ENCODE measurements around the gene GID8. TPM values are rescaled to one million over a fixed set of nuclear protein-coding genes. Genes with fewer than 3 reads are reported as not detected.

The GID8 gene
- total and polyA plus RNA-seq, 2 of the 13 experiments (the other 11 are each of a cell fraction or from before 2014, with no cell fraction given): 39.6 to 59.8 TPM

GRCh38 chr20:62900052-62900691 is 37.8 kb upstream of the GID8 start (continued):
- peak; percentile 91 for TF ChIP-seq CSRNP1 (CRISPR knock-in tag; IDR thresholded peaks at IDR 0.05)
- no peak for TF ChIP-seq ZNF720 (CRISPR knock-in tag; IDR thresholded peaks at IDR 0.05)
- TF ChIP-seq BATF2 (CRISPR knock-in tag; IDR thresholded peaks at IDR 0.05): peak; percentile 85
- peak in 1 of 2 experiments; percentile 46; a peak in 1 of 4 replicates for TF ChIP-seq ATF4 (CRISPR knock-in tag; IDR thresholded peaks at IDR 0.05)

GRCh38 chr20:62900692-62901584 is 37.0 kb upstream of the GID8 start:
- ChIA-PET CTCF (ENCODE audit: low intra/inter-chr PET ratio, low total read pairs) (interaction anchor here (1.3 to 3.1 kb wide), 7 partner anchors 20 to 108 kb away, joined by 3 to 30 read pairs (median 6); partner anchors contain the start of gene DIDO1), POLR2A (interaction anchor here (0.6 to 3.5 kb wide), 12 partner anchors 15 to 78 kb away, joined by 3 to 18 read pairs (median 3); partner anchors contain the start of genes SLC17A9 and TCFL5)
- H3K36me3 ChIP-seq (replicated peaks in 1 of 2; ENCODE audit: control insufficient read depth in 1 of 2, insufficient read depth in 2 of 2, low read length in 2 of 2): peaks cover 20 to 50% of the 10 kb centered on the region in 2 experiments; a peak in 4 of 5 replicates
- H2AFZ ChIP-seq (ENCODE audit: low read length): no peak overlapping the region
- no peaks in the 10 kb centered on the region for H3K9me3 ChIP-seq (ENCODE audit: low read length)
- peak; percentile 28 for FAIRE-seq
- H3K27me3 ChIP-seq (ENCODE audit: control insufficient read depth in 1 of 2, insufficient read depth in 2 of 2, low read length in 2 of 2): no peaks in the 10 kb centered on the region
- peaks cover 2% of the 10 kb centered on the region for H3K79me2 ChIP-seq (ENCODE audit: insufficient read depth, low read length)
- BruUV-seq (replicated peaks): no TSS peak
- peaks cover 11% of the 10 kb centered on the region for H4K20me1 ChIP-seq (ENCODE audit: insufficient read depth, low read length)
- peak overlapping the region; percentile 23 for H3K27ac ChIP-seq (ENCODE audit: extremely low read length, insufficient read depth, low read length)
- peak; percentile 70 for DNase-seq (ENCODE audit: low spot score)
- peak; percentile 40 for ATAC-seq
- no peak overlapping the region for H3K4me3 ChIP-seq (replicated peaks in 1 of 3; ENCODE audit: insufficient read depth in 1 of 3, low read depth in 2 of 3, low read length in 3 of 3)
- peaks cover 32% of the 10 kb centered on the region for H3K4me1 ChIP-seq (ENCODE audit: insufficient read depth, low read length)
- 0 out of 2 replicates have a peak overlapping the region, but pooled peaks have one; percentile 4 for H3K4me2 ChIP-seq (ENCODE audit: low read depth, low read length)
- intact Hi-C loops (cut with micrococcal nuclease; ENCODE audit: unreplicated experiment) (loop anchor here (1.0 to 5.0 kb wide), 6 partner anchors 20 to 108 kb away; partner anchors contain the start of genes GID8 and SLC17A9), in situ Hi-C loops (cut with HindIII; ENCODE audit: extremely low pct_ligation_motif_present, low pct_unique_long_range_greater_than_20kb) (no loop called here)
- H3K9ac ChIP-seq (ENCODE audit: insufficient read depth, low read depth, low read length): no peak overlapping the region
- WGBS (ENCODE audit: low lambda C conversion rate): 72% methylated on average over 20 of the region's 20 CpGs
- 0 out of 2 replicates have a peak, but pooled peaks have one; percentile 1 for TF ChIP-seq ZNF777 (CRISPR knock-in tag; IDR thresholded peaks at IDR 0.05)
- TF ChIP-seq ZNF800 (CRISPR knock-in tag; IDR thresholded peaks at IDR 0.05): peak; percentile 13; the same call in 1 of the 2 replicates
- TF ChIP-seq E2F5 (CRISPR knock-in tag; conservative IDR thresholded peaks at IDR 0.05): peak; percentile 30; the same call in 1 of the 2 replicates
- TF ChIP-seq HMGXB4 (CRISPR knock-in tag; IDR thresholded peaks at IDR 0.05; ENCODE audit: borderline replicate concordance in 1 of 2, low read depth in 1 of 2): no peak
- peak; percentile 24; the same call in 1 of the 2 replicates for TF ChIP-seq FOXA3 (CRISPR knock-in tag; IDR thresholded peaks at IDR 0.05)
